ENCODE measurements around the gene HIRA.
"Not testable (repeated sequence)": the region's sequence is repeated elsewhere in the genome, so short reads cannot be mapped to it uniquely, and the experiment has no call there.

HIRA gene

GRCh38 chr22:19385221-19385906 lies 46.2 kb downstream of the HIRA start:
- DNase-seq (ENCODE audit: low read depth in 2 of 2): no peak

DNA sequence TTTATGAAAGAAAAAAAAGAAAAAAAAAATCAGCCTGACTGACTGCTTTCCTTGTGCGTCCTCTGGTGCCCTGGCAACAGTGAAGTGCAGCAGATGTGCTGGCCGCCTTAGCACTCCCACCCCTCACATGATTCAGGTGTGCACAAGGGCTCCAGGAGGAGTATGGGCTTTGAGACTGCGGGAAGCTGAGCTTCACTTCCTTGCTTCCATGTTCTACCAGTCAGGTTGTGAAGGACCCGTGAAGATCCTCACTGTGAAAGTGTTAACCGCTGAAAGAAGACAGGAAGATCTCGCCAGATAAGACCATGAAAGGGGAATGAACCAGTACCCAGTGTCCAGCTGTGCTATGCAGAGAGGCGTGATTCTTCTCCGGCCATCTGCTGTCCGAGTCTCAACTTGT lies 48.2 kb downstream of the HIRA start:
- no peak for DNase-seq (ENCODE audit: low read depth in 2 of 2)

DNA sequence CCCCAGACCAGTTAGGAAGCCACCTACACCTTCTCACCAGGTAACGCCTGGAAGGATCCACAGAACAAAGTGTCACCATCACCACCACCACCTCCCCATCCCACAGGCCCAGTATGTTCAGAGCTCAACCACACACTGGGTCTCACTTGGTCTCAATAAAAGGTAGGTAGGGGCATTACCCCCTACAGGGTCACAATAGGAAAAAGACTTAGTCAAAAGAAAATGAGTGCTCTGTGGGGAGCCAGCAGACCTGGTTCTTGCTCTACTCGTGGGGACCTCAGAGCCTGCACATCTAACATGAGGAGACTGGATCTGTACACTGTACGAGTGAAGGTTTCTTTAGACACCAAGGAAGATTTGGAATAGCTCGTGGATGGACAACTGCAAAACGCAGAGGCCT lies 49.3 kb downstream of the HIRA start:
- no peak for DNase-seq (ENCODE audit: low read depth in 2 of 2)

DNA sequence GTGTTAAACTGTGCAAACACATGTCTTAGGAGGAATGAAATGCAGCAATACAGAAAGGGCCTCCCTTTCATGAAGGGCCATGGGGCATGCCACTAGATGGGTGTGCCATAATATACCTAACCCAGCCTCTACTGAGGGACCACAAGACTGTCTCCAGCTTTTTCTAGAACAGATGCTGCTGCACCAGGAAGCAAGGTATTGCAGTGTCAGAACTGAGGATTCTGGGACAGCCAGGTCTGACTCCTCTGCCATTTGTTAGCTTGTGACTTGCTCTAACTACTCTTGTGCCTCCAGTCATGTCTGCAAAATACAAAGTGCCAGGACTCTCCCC lies 53.2 kb downstream of the HIRA start:
- no peak for DNase-seq (ENCODE audit: low read depth in 2 of 2)

- DNase-seq (ENCODE audit: low read depth in 2 of 2): no peak
Observed at GRCh38 chr22:19377565-19378343, 53.8 kb downstream of the HIRA start.

DNA sequence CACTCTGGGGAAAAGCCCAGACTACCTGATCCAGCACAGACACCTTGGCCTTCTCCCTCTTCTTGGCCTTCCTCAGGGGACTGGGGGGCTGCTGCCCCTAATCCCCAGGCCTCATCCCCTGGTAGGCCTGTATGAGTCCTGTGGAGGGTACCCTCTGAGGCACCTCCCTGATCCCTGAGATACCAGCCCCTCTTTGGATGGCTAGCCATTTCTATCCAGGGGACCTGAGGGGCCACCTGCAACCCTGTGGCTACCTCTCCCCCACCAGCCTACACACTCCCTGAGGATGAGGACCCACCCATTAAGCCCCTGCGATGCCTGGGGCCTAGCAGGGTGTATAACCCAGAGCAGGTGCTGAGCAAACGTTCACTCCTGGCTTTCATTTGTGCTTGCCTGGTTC lies 54.6 kb downstream of the HIRA start:
- no peak for DNase-seq (ENCODE audit: low read depth in 2 of 2)

GRCh38 chr22:19376247-19376646 lies 55.3 kb downstream of the HIRA start:
- DNase-seq (ENCODE audit: low read depth in 2 of 2): no peak

- no peak for DNase-seq (ENCODE audit: low read depth in 2 of 2)
Observed at GRCh38 chr22:19375435-19375834, 56.1 kb downstream of the HIRA start.

GRCh38 chr22:19374410-19374809 lies 57.1 kb downstream of the HIRA start:
- no peak for DNase-seq (ENCODE audit: low read depth in 2 of 2)

GRCh38 chr22:19373450-19373849 lies 58.1 kb downstream of the HIRA start:
- DNase-seq (ENCODE audit: low read depth in 2 of 2): no peak

DNA sequence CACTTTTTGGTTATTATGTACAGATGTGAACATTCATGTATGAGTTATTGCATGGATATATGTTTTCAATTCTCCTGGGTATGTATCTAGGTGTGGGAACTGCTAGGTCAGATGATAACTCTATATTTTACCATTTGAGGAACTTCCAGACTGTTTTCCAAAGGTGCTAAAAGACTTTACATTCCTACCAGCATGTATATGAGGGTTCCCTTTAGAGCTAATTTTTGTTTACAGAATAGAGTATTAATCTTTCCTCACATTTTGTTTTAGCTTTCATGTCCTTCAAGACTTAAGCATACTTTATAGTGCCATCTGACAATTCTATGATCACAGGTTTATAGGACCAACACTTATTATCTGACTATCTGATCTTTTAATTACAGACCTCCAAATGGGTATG lies 59.6 kb downstream of the HIRA start:
- no peak for DNase-seq (ENCODE audit: low read depth in 2 of 2)

DNA sequence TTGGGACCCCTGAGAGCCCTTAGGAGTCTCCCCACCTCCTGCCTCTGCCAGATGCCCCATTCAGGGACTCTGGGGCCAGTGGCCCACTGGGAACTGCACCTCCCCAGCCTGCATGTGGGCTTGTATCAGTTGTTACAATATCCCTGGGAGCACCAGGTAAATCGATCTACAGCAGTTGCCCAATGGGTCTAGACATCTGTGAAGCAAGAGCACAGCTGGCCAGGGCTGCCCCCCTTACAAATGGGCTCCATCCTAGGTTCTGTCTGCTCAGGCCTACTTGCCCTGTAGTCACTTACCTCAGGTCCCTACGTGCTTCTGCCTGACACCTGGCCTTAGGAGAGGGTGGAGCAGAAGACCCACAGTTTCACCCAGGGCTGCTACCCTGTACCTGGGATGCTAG lies 62.7 kb downstream of the HIRA start:
- no peak for DNase-seq (ENCODE audit: low read depth in 2 of 2)

DNA sequence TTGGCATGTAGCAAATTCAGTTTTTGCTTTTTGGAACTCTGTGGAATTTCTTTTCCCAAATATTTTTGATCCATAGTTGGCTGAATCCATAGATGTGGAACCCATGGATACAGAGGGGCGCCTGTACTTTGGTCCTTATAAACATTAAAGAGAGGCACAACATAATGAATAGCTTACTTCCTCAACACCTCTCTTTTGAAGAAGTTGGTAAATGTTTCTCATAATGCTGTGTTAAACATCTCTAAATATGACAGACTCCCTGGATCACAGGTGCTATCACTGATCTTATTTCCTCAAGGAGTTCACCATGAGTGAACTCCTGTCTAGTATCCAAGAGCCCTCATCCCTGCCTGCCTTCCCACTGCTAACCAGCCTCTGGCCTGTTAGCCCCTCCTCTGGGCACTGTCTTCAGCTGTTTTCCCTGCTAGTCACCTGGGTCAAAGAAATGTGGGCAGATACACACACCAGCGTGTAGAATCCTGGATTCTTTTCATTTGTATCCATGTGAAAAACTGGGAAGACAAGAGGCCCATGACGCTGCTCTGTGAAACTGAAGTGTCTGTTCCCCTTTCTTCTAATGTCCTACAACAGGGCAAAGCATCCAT lies 63.7 kb downstream of the HIRA start:
- DNase-seq (ENCODE audit: low read depth in 2 of 2): no peak

DNA sequence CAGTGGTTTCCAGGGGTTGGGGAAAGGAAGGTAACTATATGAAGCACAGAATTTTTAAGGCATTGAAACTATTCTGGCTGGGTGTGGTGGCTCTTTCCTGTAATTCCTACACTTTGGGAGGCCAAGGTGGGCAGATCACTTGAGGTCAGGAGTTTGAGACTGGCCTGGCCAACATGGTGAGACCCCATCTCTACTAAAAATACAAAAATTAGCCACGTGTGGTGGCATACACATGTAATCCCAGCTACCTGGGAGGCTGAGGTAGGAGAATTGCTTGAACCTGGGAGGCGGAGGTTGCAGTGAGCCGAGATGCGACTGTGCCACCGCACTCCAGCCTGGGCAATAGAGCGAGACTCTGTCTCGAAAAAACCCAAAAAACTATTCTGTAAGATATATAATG lies 68.0 kb downstream of the HIRA start:
- not testable (repeated sequence) for DNase-seq (ENCODE audit: low read depth in 2 of 2)

DNA sequence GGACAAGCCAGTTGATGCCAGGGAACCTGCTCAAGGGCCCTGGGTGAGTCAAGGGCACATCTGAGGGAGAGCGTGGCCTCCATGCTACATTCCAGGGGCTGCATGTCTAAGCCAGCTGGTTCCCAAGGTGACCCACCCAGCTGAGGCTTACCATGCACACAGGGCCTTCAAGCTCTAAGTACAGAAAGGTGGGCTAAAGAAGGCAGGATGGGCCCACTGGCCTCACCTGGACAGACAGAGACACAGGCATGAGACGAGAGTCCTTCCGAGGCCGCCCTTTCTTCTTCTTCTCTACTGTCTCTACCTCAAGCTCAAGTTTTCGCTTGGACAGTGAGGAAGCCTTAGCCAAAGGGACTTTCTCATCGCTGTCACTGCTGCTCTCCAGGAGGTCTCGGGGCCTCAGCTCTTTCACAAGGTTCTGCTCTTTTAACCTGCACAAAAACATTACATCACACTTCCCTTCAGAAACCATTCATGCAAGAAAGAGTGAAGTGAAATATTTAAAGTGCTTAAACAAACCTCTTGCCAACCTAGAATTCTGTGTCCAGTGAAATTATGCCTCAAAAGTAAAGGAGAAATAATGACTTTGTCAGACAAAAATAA lies 69.9 kb downstream of the HIRA start:
- DNase-seq (ENCODE audit: low read depth in 2 of 2): no peak

DNA sequence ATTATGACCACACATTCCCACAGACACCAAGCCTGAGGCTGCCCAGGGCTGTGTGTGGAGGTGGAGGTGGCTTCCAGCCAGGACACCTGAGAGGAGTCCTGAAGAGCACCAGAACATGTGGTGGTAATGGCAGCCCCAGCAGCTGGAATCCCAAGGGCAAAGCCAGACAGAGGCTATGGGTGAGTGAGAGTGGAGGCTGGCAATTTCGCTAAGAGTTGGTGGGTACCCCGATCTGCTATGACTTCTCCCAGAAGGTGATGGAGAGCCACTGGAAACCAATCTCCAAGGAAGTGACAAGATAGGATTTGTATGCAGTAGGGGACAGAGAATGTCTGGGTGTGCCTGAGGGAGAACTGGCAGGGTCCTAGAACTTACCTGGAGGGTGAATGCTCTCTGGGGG lies 70.7 kb downstream of the HIRA start:
- DNase-seq (ENCODE audit: low read depth in 2 of 2): no peak

DNA sequence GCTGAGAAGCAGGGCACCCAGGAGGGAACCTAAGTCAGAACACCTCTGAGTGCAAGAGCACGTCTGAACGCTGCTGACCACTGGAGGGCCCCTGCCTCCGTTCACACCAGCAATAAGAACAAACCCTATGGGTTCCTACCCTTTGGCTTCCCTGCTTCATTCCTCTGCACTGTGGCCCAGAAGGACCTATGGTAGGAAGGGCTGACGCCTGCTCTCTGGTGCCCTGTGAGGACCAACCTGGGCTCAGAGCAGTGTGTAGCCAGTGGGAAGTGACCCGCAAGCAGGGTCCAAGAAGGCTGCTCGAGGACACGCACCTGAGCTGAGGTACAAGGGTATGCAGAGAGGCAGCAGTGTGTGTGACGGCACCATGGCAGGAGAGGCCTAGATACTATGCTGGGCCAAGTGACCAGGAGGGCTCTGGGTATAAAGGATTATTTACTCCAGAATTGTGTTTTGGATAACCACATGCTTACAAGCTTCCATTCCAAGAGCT lies 71.2 kb downstream of the HIRA start:
- no peak for DNase-seq (ENCODE audit: low read depth in 2 of 2)

- no peak for DNase-seq (ENCODE audit: low read depth in 2 of 2)
Observed at GRCh38 chr22:19359554-19360299, 71.8 kb downstream of the HIRA start.

DNA sequence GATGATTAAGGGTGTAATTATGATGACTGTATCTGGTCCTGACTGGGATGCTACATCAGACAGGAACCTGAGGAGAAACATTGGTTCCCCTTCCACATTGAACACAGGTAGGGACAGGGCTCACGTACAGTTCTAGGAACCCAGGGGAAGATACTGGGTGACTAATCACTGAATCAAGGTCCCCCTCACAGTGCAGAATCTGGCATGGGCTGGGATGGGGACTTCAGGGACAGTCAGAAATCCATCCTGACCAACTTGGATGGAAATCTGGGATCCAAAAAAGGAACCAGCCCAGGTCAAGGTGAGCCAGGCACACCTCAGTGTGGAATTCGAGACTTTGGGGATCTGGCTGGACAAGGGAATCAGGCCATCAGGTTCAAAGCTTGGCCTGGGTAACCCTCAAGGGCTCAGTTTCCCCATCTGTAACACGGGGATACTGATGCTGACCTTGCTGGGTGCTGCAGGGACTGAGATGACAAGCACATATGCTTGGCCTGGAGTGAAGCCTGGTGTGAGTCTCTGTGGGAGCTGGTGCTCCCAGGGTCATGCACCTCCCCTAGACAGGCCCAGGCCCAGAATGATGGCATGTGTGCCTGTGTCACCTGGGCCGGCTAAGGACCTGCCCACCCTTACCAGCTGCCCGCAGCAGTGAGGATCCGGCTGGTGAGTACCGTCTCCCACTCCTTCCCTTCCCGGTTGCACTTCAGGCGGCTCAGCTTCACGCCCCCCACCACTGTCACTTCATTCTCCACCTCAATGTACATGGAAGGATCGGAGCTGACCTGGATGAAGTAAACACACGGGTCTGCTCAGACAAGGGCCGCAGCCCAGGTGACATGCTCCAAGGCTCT lies 72.6 kb downstream of the HIRA start:
- DNase-seq (ENCODE audit: low read depth in 2 of 2): no peak

GRCh38 chr22:19358195-19358594 lies 73.3 kb downstream of the HIRA start:
- no peak for DNase-seq (ENCODE audit: low read depth in 2 of 2)
